ENCODE results near the gene TULP4. TPM values are rescaled to one million over a fixed set of nuclear protein-coding genes. Genes with fewer than 3 reads are reported as not detected.

TULP4 gene
- total RNA-seq, 1 experiment from 2014 or later, result 64.6 TPM

- H3K14ac ChIP-seq (ENCODE audit: insufficient read depth, low read length), result no peak overlapping the region
- H3K23me2 ChIP-seq (ENCODE audit: insufficient read length, low read depth, low read length, poor library complexity, severe bottlenecking), result no peaks in the 10 kb centered on the region
- no peak overlapping the region for H4K5ac ChIP-seq (ENCODE audit: insufficient read length, low read depth, low read length)
- no peak overlapping the region for H3K9ac ChIP-seq (ENCODE audit: extremely low read depth, insufficient read length, low read length)
- Mint-ChIP-seq H3K36me3 (ENCODE audit: insufficient read depth in 1 of 3, low read depth in 3 of 3) (no peaks in the 10 kb centered on the region; a peak in 1 of 7 replicates), H3K4me1 (peaks cover 13 to 15% of the 10 kb centered on the region in 2 experiments), H3K9me3 (peaks cover 2 to 4% of the 10 kb centered on the region in 2 experiments; a peak in 3 of 5 replicates), H3K27me3 (ENCODE audit: low read depth) (peaks cover 4% of the 10 kb centered on the region), H3K4me3 (no peak overlapping the region), H3K27ac (0 out of 7 replicates have a peak overlapping the region, but pooled peaks of 1 of the 3 experiments have one; percentile 14)
- H4K20me1 ChIP-seq (ENCODE audit: control insufficient read depth, insufficient read depth, insufficient read length), result no peaks in the 10 kb centered on the region
- no peaks in the 10 kb centered on the region for H3K4me1 ChIP-seq (ENCODE audit: insufficient read depth, low read length)
- H2BK15ac ChIP-seq (ENCODE audit: low read depth, low read length), result no peak overlapping the region
- no peak for DNase-seq
- H3K18ac ChIP-seq (ENCODE audit: insufficient read length, low read depth, low read length), result no peak overlapping the region
- H3K27ac ChIP-seq (ENCODE audit: insufficient read length, low read depth, low read length), result no peak overlapping the region
- no peak overlapping the region for H2AFZ ChIP-seq (ENCODE audit: low read length)
- H2BK5ac ChIP-seq (ENCODE audit: insufficient read length, low read length), result no peak overlapping the region
- no peak overlapping the region for H4K91ac ChIP-seq (ENCODE audit: insufficient read length, low read depth, low read length)
- no peaks in the 10 kb centered on the region for H3K9me3 ChIP-seq (ENCODE audit: control insufficient read depth, low read depth, low read length)
- H3K4me2 ChIP-seq (ENCODE audit: insufficient read depth, insufficient read length, low read length), result no peak overlapping the region
- no peak overlapping the region for H3T11ph ChIP-seq (ENCODE audit: low read length)
- no peak overlapping the region for H2BK120ac ChIP-seq (ENCODE audit: low read depth, low read length, poor library complexity, severe bottlenecking)
- no peak overlapping the region for H2BK20ac ChIP-seq (ENCODE audit: low read depth, low read length, poor library complexity, severe bottlenecking)
- WGBS (ENCODE audit: extremely low coverage, insufficient read length, low lambda C conversion rate), result no CpG with 5 or more reads among the region's 3 CpGs
- H3K23ac ChIP-seq (ENCODE audit: insufficient read length, low read depth, low read length), result no peak overlapping the region
- no peak overlapping the region for H2AK5ac ChIP-seq (ENCODE audit: insufficient read length, low read length)
- H3K56ac ChIP-seq (ENCODE audit: insufficient read length, low read depth, low read length), result no peak overlapping the region
- H3K27me3 ChIP-seq (ENCODE audit: insufficient read depth, low read length), result no peaks in the 10 kb centered on the region
- H4K8ac ChIP-seq (replicated peaks; ENCODE audit: insufficient read length, low read depth, low read length), result no peak overlapping the region
- no peaks in the 10 kb centered on the region for H3K79me1 ChIP-seq (ENCODE audit: insufficient read depth, low read depth, low read length, poor library complexity, severe bottlenecking)
- no peak overlapping the region for H2BK12ac ChIP-seq (ENCODE audit: insufficient read length, low read depth, low read length)
- no peak for TF ChIP-seq CTCF (conservative IDR thresholded peaks at IDR 0.05)
- H3K79me2 ChIP-seq (ENCODE audit: insufficient read depth, low read length), result no peaks in the 10 kb centered on the region
- no peak overlapping the region for H3K4ac ChIP-seq (ENCODE audit: low read depth, low read length)
Measured at GRCh38 chr6:158519300-158519699, 207.0 kb downstream of the TULP4 start.

Measured in H9 (cell line).